ENCODE measurements around the gene DOK3.
A peak's percentile ranks its signal among the peaks of the same experiment; 100 is the strongest.

Gene DOK3

GRCh38 chr5:177509381-177509951, at the start of gene DOK3:
Gene DOK3, minus strand, starts transcription at chr5:177509826. Its CDS starts 286 bp downstream, at chr5:177509540.
- DNase-seq (ENCODE audit: low spot score) = no peak

- no peak for DNase-seq (ENCODE audit: low spot score)
Observed at GRCh38 chr5:177557796-177558195, 48.2 kb upstream of the DOK3 start.

- DNase-seq (ENCODE audit: low spot score) = no peak
Observed at GRCh38 chr5:177557041-177557647, 47.5 kb upstream of the DOK3 start.

- DNase-seq (ENCODE audit: low spot score) = no peak
Observed at GRCh38 chr5:177555665-177556064, 46.0 kb upstream of the DOK3 start.

- no peak for DNase-seq (ENCODE audit: low spot score)
Observed at GRCh38 chr5:177555228-177555627, 45.6 kb upstream of the DOK3 start.

- peak; percentile 95 for DNase-seq (ENCODE audit: low spot score)
Observed at GRCh38 chr5:177554474-177555111, 45.0 kb upstream of the DOK3 start, which contains the start of gene FAM193B. Gene FAM193B, minus strand, starts transcription at chr5:177554563. Its CDS starts 105 bp downstream, at chr5:177554458.

- DNase-seq (ENCODE audit: low spot score) = peak; percentile 67
Observed at GRCh38 chr5:177553671-177554429, 44.2 kb upstream of the DOK3 start.

GRCh38 chr5:177552839-177553455, 43.3 kb upstream of the DOK3 start:
- peak; percentile 55 for DNase-seq (ENCODE audit: low spot score)

GRCh38 chr5:177550122-177550521, 40.5 kb upstream of the DOK3 start:
- no peak for DNase-seq (ENCODE audit: low spot score)

- no peak for DNase-seq (ENCODE audit: low spot score)
Observed at GRCh38 chr5:177548495-177548894, 38.9 kb upstream of the DOK3 start.

GRCh38 chr5:177547736-177548135, 38.1 kb upstream of the DOK3 start:
- no peak for DNase-seq (ENCODE audit: low spot score)

- DNase-seq (ENCODE audit: low spot score) = no peak
Observed at GRCh38 chr5:177546258-177546741, 36.7 kb upstream of the DOK3 start.

GRCh38 chr5:177545487-177546257, 36.0 kb upstream of the DOK3 start:
- no peak for DNase-seq (ENCODE audit: low spot score)

GRCh38 chr5:177542816-177543465, 33.3 kb upstream of the DOK3 start:
- peak; percentile 71 for DNase-seq (ENCODE audit: low spot score)

GRCh38 chr5:177540438-177540837, 30.8 kb upstream of the DOK3 start:
- no peak for DNase-seq (ENCODE audit: low spot score)

- DNase-seq (ENCODE audit: low spot score) = no peak
Observed at GRCh38 chr5:177539411-177539810, 29.8 kb upstream of the DOK3 start.

- DNase-seq (ENCODE audit: low spot score) = no peak
Observed at GRCh38 chr5:177538876-177539275, 29.2 kb upstream of the DOK3 start.

- no peak for DNase-seq (ENCODE audit: low spot score)
Observed at GRCh38 chr5:177537389-177538361, 28.0 kb upstream of the DOK3 start.

- DNase-seq (ENCODE audit: low spot score) = no peak
Observed at GRCh38 chr5:177536386-177536785, 26.8 kb upstream of the DOK3 start.

- DNase-seq (ENCODE audit: low spot score) = peak; percentile 64
Observed at GRCh38 chr5:177535125-177535524, 25.5 kb upstream of the DOK3 start.

Measured in D341Med (cell line).